ENCODE data around the gene PIGW. TPM values are rescaled to one million over a fixed set of nuclear protein-coding genes. Genes with fewer than 3 reads are reported as not detected.

Gene PIGW
- total RNA-seq, 1 experiment from 2014 or later = 78.9 TPM

GRCh38 chr17:36496018-36496789, 38.6 kb upstream of the PIGW start:
- no TSS peak for BruUV-seq (replicated peaks)
- CTCF ChIA-PET = interaction anchor here (0.6 kb wide), 1 partner anchor 296 kb away, joined by 5 read pairs; no protein-coding TSS in a partner anchor
- Mint-ChIP-seq H3K27me3 (ENCODE audit: unreplicated experiment) (no peaks in the 10 kb centered on the region), H3K4me1 (ENCODE audit: low read depth, unreplicated experiment) (no peaks in the 10 kb centered on the region), H3K4me3 (ENCODE audit: low read depth, unreplicated experiment) (no peak overlapping the region), H3K9me3 (ENCODE audit: low read depth, unreplicated experiment) (no peaks in the 10 kb centered on the region), H3K27ac (ENCODE audit: unreplicated experiment) (no peak overlapping the region), H3K36me3 (ENCODE audit: insufficient read depth, unreplicated experiment) (peaks cover 51% of the 10 kb centered on the region)
- no peak for DNase-seq
- TF ChIP-seq CTCF (IDR thresholded peaks at IDR 0.05; ENCODE audit: unreplicated experiment) = no peak
- intact Hi-C loops (cut with micrococcal nuclease; ENCODE audit: unreplicated experiment) = no loop called here

GRCh38 chr17:36498155-36498554, 36.6 kb upstream of the PIGW start:
- intact Hi-C loops (cut with micrococcal nuclease; ENCODE audit: unreplicated experiment) = no loop called here
- Mint-ChIP-seq H3K4me1 (ENCODE audit: low read depth, unreplicated experiment) (no peaks in the 10 kb centered on the region), H3K27me3 (ENCODE audit: unreplicated experiment) (no peaks in the 10 kb centered on the region), H3K9me3 (ENCODE audit: low read depth, unreplicated experiment) (no peaks in the 10 kb centered on the region), H3K27ac (ENCODE audit: unreplicated experiment) (no peak overlapping the region), H3K36me3 (ENCODE audit: insufficient read depth, unreplicated experiment) (peaks cover 52% of the 10 kb centered on the region), H3K4me3 (ENCODE audit: low read depth, unreplicated experiment) (no peak overlapping the region)
- no peak for DNase-seq
- no TSS peak for BruUV-seq (replicated peaks)
- CTCF ChIA-PET = no interaction called here
- TF ChIP-seq CTCF (IDR thresholded peaks at IDR 0.05; ENCODE audit: unreplicated experiment) = no peak

- no peak for DNase-seq
- Mint-ChIP-seq H3K4me3 (ENCODE audit: low read depth, unreplicated experiment) (no peak overlapping the region), H3K27ac (ENCODE audit: unreplicated experiment) (no peak overlapping the region), H3K36me3 (ENCODE audit: insufficient read depth, unreplicated experiment) (peaks cover 57% of the 10 kb centered on the region), H3K4me1 (ENCODE audit: low read depth, unreplicated experiment) (no peaks in the 10 kb centered on the region), H3K27me3 (ENCODE audit: unreplicated experiment) (no peaks in the 10 kb centered on the region), H3K9me3 (ENCODE audit: low read depth, unreplicated experiment) (no peaks in the 10 kb centered on the region)
- intact Hi-C loops (cut with micrococcal nuclease; ENCODE audit: unreplicated experiment) = no loop called here
- no peak for TF ChIP-seq CTCF (IDR thresholded peaks at IDR 0.05; ENCODE audit: unreplicated experiment)
- no TSS peak for BruUV-seq (replicated peaks)
- CTCF ChIA-PET = no interaction called here
Measured at GRCh38 chr17:36498560-36499300, 36.1 kb upstream of the PIGW start.

GRCh38 chr17:36500745-36501225, 34.0 kb upstream of the PIGW start:
- no peak for TF ChIP-seq CTCF (IDR thresholded peaks at IDR 0.05; ENCODE audit: unreplicated experiment)
- H3K9me3 Mint-ChIP-seq (ENCODE audit: low read depth, unreplicated experiment) = no peaks in the 10 kb centered on the region
- intact Hi-C loops (cut with micrococcal nuclease; ENCODE audit: unreplicated experiment) = no loop called here
- H3K27me3 Mint-ChIP-seq (ENCODE audit: unreplicated experiment) = no peaks in the 10 kb centered on the region
- H3K36me3 Mint-ChIP-seq (ENCODE audit: insufficient read depth, unreplicated experiment) = peaks cover 56% of the 10 kb centered on the region
- H3K27ac Mint-ChIP-seq (ENCODE audit: unreplicated experiment) = no peak overlapping the region
- no peak overlapping the region for H3K4me3 Mint-ChIP-seq (ENCODE audit: low read depth, unreplicated experiment)
- no TSS peak for BruUV-seq (replicated peaks)
- DNase-seq = no peak
- CTCF ChIA-PET = no interaction called here
- H3K4me1 Mint-ChIP-seq (ENCODE audit: low read depth, unreplicated experiment) = no peaks in the 10 kb centered on the region

All from Calu3 (cell line).